WTC11 (cell line): ENCODE measurements around the gene MRPS16. TPM values are rescaled to one million over a fixed set of nuclear protein-coding genes. Genes with fewer than 3 reads are reported as not detected.

Experiments used
- ATAC-seq: fragments of 200-7000 bp; cut with Tn5 transposase; 2 replicates; pipeline ENCODE4 v1.10.0; 2021; ENCODE audit warnings: mild to moderate bottlenecking, moderate library complexity
- CTCF ChIA-PET: fragments of 300-600 bp; sonication (Branson Sonifier 250); formaldehyde crosslinking; loops from one replicate; lab custom pipeline; 2021; ENCODE audit warnings: antibody characterized with exemption; lab: Charles Lee
- POLR2A ChIA-PET: fragments of 350-600 bp; sonication (Branson Sonifier 250); formaldehyde crosslinking; loops from one replicate; lab custom pipeline; 2021; ENCODE audit warnings: antibody characterized with exemption; lab: Charles Lee
- DNase-seq: peaks from one replicate; pipeline ENCODE4 v3.0.0; 2021; ENCODE audit warnings: low spot score
- H3K27ac Mint-ChIP-seq: 2 replicates; pipeline ENCODE4 v1.8.0; 2021; ENCODE audit warnings: mixed read lengths
- H3K27me3 Mint-ChIP-seq: 2 replicates; pipeline ENCODE4 v1.8.0; 2021; ENCODE audit warnings: low read depth, mild to moderate bottlenecking, moderate library complexity, mixed read lengths
- H3K36me3 Mint-ChIP-seq: 2 replicates; pipeline ENCODE4 v1.8.0; 2021; ENCODE audit warnings: mixed read lengths
- H3K4me1 Mint-ChIP-seq: 2 replicates; pipeline ENCODE4 v1.8.0; 2022; ENCODE audit warnings: mixed read lengths
- H3K4me3 Mint-ChIP-seq: 2 replicates; pipeline ENCODE4 v1.8.0; 2021; ENCODE audit warnings: mild to moderate bottlenecking, moderate library complexity, mixed read lengths
- H3K9me3 Mint-ChIP-seq: 2 replicates; pipeline ENCODE4 v1.8.0; 2021; ENCODE audit warnings: mixed read lengths
- ATF1 ChIP-seq: sonication (generic); formaldehyde crosslinking; IDR thresholded peaks from 2 replicates; pipeline ENCODE4 v1.8.1; 2023; ENCODE audit warnings: mild to moderate bottlenecking, moderate library complexity, missing genetic modification reagents
- ATF3 ChIP-seq: sonication (generic); formaldehyde crosslinking; conservative IDR thresholded peaks from 2 replicates; pipeline ENCODE4 v1.8.1; 2022; ENCODE audit warnings: mild to moderate bottlenecking, missing genetic modification reagents
- E2F5 ChIP-seq: sonication (generic); formaldehyde crosslinking; IDR thresholded peaks from 2 replicates; pipeline ENCODE4 v1.8.1; 2022; ENCODE audit warnings: mild to moderate bottlenecking, moderate library complexity, missing genetic modification reagents
- ESRRA ChIP-seq: sonication (generic); formaldehyde crosslinking; IDR thresholded peaks from 2 replicates; pipeline ENCODE4 v1.8.1; 2022; ENCODE audit warnings: mild to moderate bottlenecking, missing genetic modification reagents, borderline replicate concordance
- FOXJ3 ChIP-seq: sonication (generic); formaldehyde crosslinking; IDR thresholded peaks from 2 replicates; pipeline ENCODE4 v1.9.0; 2021; ENCODE audit warnings: missing genetic modification reagents, mild to moderate bottlenecking, borderline replicate concordance
- GABPB1 ChIP-seq: sonication (generic); formaldehyde crosslinking; IDR thresholded peaks from 2 replicates; pipeline ENCODE4 v1.8.1; 2023; ENCODE audit warnings: mild to moderate bottlenecking, missing genetic modification reagents
- GTF2I ChIP-seq: fragments of 250-450 bp; sonication (Bioruptor Pico); conservative IDR thresholded peaks from 2 replicates; pipeline ENCODE4 v1.4.0; 2021; ENCODE audit warnings: mild to moderate bottlenecking
- JUN ChIP-seq: sonication (generic); formaldehyde crosslinking; IDR thresholded peaks from 2 replicates; pipeline ENCODE4 v1.8.0; 2023; ENCODE audit warnings: mild to moderate bottlenecking, missing genetic modification reagents
- MXD4 ChIP-seq: fragments of 250-450 bp; sonication (Bioruptor Pico); IDR thresholded peaks from 2 replicates; pipeline ENCODE4 v1.8.0; 2021; ENCODE audit warnings: mild to moderate bottlenecking, moderate library complexity, borderline replicate concordance
- NFYB ChIP-seq: sonication (generic); formaldehyde crosslinking; conservative IDR thresholded peaks from 2 replicates; pipeline ENCODE4 v1.8.0; 2022; ENCODE audit warnings: low read depth, missing genetic modification reagents
- OVOL2 ChIP-seq: fragments of 250-450 bp; sonication (Bioruptor Pico); IDR thresholded peaks from 2 replicates; pipeline ENCODE4 v1.9.0; 2021; ENCODE audit warnings: mild to moderate bottlenecking, borderline replicate concordance
- RORB ChIP-seq: fragments of 250-450 bp; sonication (Bioruptor Pico); IDR thresholded peaks from 2 replicates; pipeline ENCODE4 v1.9.0; 2021; ENCODE audit warnings: mild to moderate bottlenecking
- SP1 ChIP-seq: sonication (generic); formaldehyde crosslinking; conservative IDR thresholded peaks from 2 replicates; pipeline ENCODE4 v1.8.1; 2022; ENCODE audit warnings: missing genetic modification reagents
- ZNF219 ChIP-seq: sonication (generic); formaldehyde crosslinking; IDR thresholded peaks from 2 replicates; pipeline ENCODE4 v1.8.0; 2023; ENCODE audit warnings: missing genetic modification reagents, mild to moderate bottlenecking, borderline replicate concordance
- ZNF232 ChIP-seq: sonication (generic); formaldehyde crosslinking; IDR thresholded peaks from 2 replicates; pipeline ENCODE4 v1.8.0; 2022; ENCODE audit warnings: mild to moderate bottlenecking, missing genetic modification reagents
- ZNF423 ChIP-seq: fragments of 250-450 bp; sonication (Bioruptor Pico); IDR thresholded peaks from 2 replicates; pipeline ENCODE4 v2.1.2; 2022; ENCODE audit warnings: mild to moderate bottlenecking, moderate library complexity
- ZSCAN18 ChIP-seq: fragments of 250-450 bp; sonication (Bioruptor Pico); IDR thresholded peaks from 2 replicates; pipeline ENCODE4 v2.1.2; 2022; ENCODE audit warnings: mild to moderate bottlenecking, moderate library complexity
- total RNA-seq: library from RNA; stranded (reverse); gene quantifications from 3 replicates; pipeline ENCODE4 v1.2.3, GENCODE V29; 2021
- TF ChIP-seq, protein P1 (sequence below): fragments of 250-450 bp; sonication (Bioruptor Pico); conservative IDR thresholded peaks from 2 replicates; pipeline ENCODE4 v1.9.0; 2021; ENCODE audit warnings: mild to moderate bottlenecking
- TF ChIP-seq, protein P2 (sequence below): fragments of 250-450 bp; sonication (Bioruptor Pico); IDR thresholded peaks from 2 replicates; pipeline ENCODE4 v1.9.0; 2021; ENCODE audit warnings: mild to moderate bottlenecking, borderline replicate concordance

Gene MRPS16
- total RNA-seq, 1 experiment from 2014 or later, result 157 TPM

- DNase-seq, result no peak
- H3K4me1 Mint-ChIP-seq, result no peaks in the 10 kb centered on the region
- no peak overlapping the region for H3K27ac Mint-ChIP-seq
- no peak overlapping the region for H3K4me3 Mint-ChIP-seq
- no peaks in the 10 kb centered on the region for H3K27me3 Mint-ChIP-seq
- no peaks in the 10 kb centered on the region for H3K9me3 Mint-ChIP-seq
- peaks cover 21% of the 10 kb centered on the region for H3K36me3 Mint-ChIP-seq
- ChIA-PET CTCF (interaction anchor here (1.1 kb wide), 1 partner anchor 13 kb away, joined by 5 read pairs; the partner anchor contains the start of gene DNAJC9), POLR2A (interaction anchor here (1.5 kb wide), 1 partner anchor 13 kb away, joined by 4 read pairs; the partner anchor contains the start of gene DNAJC9)
- no peak for ATAC-seq
- TF ChIP-seq ATF3 (CRISPR knock-in tag) (no peak), GTF2I (CRISPR knock-in tag) (no peak), RORB (CRISPR knock-in tag) (no peak), ESRRA (CRISPR knock-in tag) (no peak), ZNF219 (CRISPR knock-in tag) (no peak), GABPB1 (CRISPR knock-in tag) (no peak), ATF1 (CRISPR knock-in tag) (no peak), ZNF423 (CRISPR knock-in tag) (no peak), OVOL2 (CRISPR knock-in tag) (no peak), ZNF232 (CRISPR knock-in tag) (no peak), JUN (no peak), SP1 (CRISPR knock-in tag) (no peak), FOXJ3 (CRISPR knock-in tag) (no peak), NFYB (CRISPR knock-in tag) (no peak), E2F5 (no peak), ZSCAN18 (CRISPR knock-in tag) (no peak), MXD4 (CRISPR knock-in tag) (no peak)
- TF ChIP-seq, protein P1, sequence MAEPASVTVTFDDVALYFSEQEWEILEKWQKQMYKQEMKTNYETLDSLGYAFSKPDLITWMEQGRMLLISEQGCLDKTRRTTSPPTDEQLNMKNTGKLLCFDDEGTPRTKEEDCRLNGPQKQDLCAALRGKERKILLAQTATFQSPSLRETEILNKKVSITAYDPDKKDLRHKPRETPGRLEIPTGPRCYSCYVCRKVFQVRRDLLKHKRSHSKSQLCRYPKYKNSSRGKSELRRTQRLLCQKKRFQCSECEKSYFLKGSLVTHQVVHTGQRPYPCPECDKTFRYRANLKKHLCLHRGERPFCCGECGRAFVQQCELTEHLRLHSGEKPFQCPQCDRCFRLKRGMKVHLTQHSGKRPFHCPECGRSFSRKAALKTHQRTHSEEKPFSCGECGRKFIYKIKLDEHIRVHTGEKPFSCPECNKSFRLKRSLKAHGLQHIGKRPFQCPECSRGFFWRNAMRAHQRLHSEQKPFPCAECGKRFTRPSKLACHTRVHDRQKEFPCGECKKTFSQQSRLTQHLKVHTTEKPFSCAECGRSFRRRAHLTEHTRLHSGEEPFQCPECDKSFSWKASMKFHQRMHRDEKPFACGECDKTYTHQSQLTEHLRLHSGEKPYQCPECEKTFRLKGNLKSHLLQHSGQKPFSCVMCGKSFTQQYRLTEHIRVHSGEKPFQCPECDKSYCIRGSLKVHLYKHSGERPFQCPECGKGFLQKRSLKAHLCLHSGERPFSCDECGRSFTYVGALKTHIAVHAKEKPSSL (CRISPR knock-in tag), result no peak
- TF ChIP-seq, protein P2, sequence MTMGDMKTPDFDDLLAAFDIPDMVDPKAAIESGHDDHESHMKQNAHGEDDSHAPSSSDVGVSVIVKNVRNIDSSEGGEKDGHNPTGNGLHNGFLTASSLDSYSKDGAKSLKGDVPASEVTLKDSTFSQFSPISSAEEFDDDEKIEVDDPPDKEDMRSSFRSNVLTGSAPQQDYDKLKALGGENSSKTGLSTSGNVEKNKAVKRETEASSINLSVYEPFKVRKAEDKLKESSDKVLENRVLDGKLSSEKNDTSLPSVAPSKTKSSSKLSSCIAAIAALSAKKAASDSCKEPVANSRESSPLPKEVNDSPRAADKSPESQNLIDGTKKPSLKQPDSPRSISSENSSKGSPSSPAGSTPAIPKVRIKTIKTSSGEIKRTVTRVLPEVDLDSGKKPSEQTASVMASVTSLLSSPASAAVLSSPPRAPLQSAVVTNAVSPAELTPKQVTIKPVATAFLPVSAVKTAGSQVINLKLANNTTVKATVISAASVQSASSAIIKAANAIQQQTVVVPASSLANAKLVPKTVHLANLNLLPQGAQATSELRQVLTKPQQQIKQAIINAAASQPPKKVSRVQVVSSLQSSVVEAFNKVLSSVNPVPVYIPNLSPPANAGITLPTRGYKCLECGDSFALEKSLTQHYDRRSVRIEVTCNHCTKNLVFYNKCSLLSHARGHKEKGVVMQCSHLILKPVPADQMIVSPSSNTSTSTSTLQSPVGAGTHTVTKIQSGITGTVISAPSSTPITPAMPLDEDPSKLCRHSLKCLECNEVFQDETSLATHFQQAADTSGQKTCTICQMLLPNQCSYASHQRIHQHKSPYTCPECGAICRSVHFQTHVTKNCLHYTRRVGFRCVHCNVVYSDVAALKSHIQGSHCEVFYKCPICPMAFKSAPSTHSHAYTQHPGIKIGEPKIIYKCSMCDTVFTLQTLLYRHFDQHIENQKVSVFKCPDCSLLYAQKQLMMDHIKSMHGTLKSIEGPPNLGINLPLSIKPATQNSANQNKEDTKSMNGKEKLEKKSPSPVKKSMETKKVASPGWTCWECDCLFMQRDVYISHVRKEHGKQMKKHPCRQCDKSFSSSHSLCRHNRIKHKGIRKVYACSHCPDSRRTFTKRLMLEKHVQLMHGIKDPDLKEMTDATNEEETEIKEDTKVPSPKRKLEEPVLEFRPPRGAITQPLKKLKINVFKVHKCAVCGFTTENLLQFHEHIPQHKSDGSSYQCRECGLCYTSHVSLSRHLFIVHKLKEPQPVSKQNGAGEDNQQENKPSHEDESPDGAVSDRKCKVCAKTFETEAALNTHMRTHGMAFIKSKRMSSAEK (CRISPR knock-in tag), result no peak
Observed at GRCh38 chr10:73233883-73234282, 18.6 kb downstream of the MRPS16 start.
